Subcutaneous abdominal adipose tissue (tissue), 5 donors: Measurements from ENCODE around the gene AGBL1.
A peak's percentile ranks its signal among the peaks of the same experiment; 100 is the strongest.

ENCODE experiments used
- H3K27ac ChIP-seq: one replicate; pipeline ENCODE4 v1.7.0; 2013; ENCODE audit warnings: low read depth, mild to moderate bottlenecking, inconsistent platforms, low read length, moderate library complexity
- H3K27me3 ChIP-seq, 5 donors: one replicate each; pipeline ENCODE4 v1.7.0; 2013; ENCODE audit warnings: low read length in 5 of 5, inconsistent platforms in 1 of 5; ENCODE audit not compliant: control insufficient read depth in 5 of 5, insufficient read depth in 4 of 5
- H3K36me3 ChIP-seq, 5 donors: one replicate each; pipeline ENCODE4 v1.7.0; 2013; ENCODE audit warnings: low read length in 5 of 5; ENCODE audit not compliant: control insufficient read depth in 5 of 5, insufficient read depth in 5 of 5
- H3K4me1 ChIP-seq, 5 donors: one replicate each; pipeline ENCODE4 v1.7.0; 2013; ENCODE audit warnings: low read length in 5 of 5, mild to moderate bottlenecking in 3 of 5, moderate library complexity in 1 of 5; ENCODE audit not compliant: control insufficient read depth in 5 of 5, insufficient read depth in 5 of 5
- H3K4me3 ChIP-seq, 5 donors: one replicate each; pipeline ENCODE4 v1.7.0; 2013; ENCODE audit warnings: low read length in 5 of 5, low read depth in 1 of 5
- H3K9ac ChIP-seq, 5 donors: one replicate each; pipeline ENCODE4 v1.7.0; 2013; ENCODE audit warnings: low read length in 5 of 5, mild to moderate bottlenecking in 4 of 5, moderate library complexity in 3 of 5
- H3K9me3 ChIP-seq, 5 donors: one replicate each; pipeline ENCODE4 v1.7.0; 2013; ENCODE audit warnings: low read length in 5 of 5; ENCODE audit not compliant: control insufficient read depth in 5 of 5
- donor health status: healthy.
- donor health status: healthy.
- donor health status: healthy.
- donor health status: healthy.
- donor health status: healthy.

Gene AGBL1

DNA sequence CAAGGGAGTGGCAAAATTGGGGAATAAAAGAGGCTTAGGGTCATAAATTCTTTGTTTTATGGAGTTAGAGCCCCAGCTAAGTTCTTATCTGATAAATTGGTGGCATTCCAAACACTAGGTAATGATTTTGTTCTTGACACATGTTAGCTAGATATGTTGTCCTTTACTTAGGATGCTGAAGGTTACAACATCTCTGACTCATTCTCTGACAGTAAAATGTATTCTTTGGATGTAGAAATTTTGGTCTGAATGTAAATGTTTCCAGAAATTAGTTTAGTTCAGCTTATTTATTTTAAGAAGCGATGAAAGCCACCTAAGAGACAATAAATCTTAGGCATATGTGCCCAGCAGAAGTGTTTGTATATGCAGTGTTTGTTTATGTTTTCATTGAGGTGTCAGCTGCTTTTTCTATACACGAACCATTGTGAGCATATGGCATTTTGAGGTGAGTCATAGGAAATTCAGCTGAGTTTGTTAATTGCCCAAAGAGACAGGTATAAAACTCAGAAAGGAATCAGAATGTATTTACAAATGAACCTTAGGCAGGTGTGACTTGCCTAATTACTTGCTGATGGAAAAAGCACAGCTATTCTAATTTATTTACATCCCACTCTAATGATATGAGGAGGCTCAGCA, 247.7 kb downstream of the AGBL1 start:
- H3K9ac ChIP-seq, result no peak overlapping the region

DNA sequence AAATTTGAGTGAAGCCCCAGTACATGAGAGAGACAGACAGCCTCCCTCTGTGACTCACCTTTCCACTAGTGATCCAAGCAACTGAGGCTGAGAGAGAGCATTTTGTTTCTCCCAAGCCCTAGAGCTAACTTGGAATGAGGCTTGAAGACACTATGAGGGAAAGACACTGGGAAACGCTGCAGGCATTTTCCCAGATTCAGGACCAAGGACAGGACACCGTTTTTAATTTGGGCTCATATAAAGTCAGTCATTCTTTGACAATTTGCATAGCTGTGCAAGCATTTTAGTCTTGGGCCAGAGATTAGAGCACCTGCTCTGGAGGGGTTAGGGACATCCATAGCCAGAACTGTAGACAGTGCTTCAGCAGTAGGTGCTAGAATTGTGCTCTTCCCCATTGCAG, 249.0 kb downstream of the AGBL1 start:
- no peak overlapping the region for H3K27ac ChIP-seq
- H3K9ac ChIP-seq, result no peak overlapping the region
- no peaks in the 10 kb centered on the region for H3K36me3 ChIP-seq
- peaks cover 0 to 4% (median 0%) of the 10 kb centered on the region in 5 donors for H3K27me3 ChIP-seq
- no peaks in the 10 kb centered on the region for H3K4me1 ChIP-seq
- H3K9me3 ChIP-seq, result peaks cover 12 to 25% (median 20%) of the 10 kb centered on the region in 5 donors
- H3K4me3 ChIP-seq, result no peak overlapping the region

More for the DNA sequence above, 247.7 kb downstream of the AGBL1 start:
- H3K27ac ChIP-seq, result no peak overlapping the region
- H3K4me3 ChIP-seq, result no peak overlapping the region
- peaks cover 0 to 4% (median 0%) of the 10 kb centered on the region in 5 donors for H3K27me3 ChIP-seq
- H3K4me1 ChIP-seq, result no peaks in the 10 kb centered on the region
- peaks cover 12 to 25% (median 20%) of the 10 kb centered on the region in 5 donors for H3K9me3 ChIP-seq
- H3K36me3 ChIP-seq, result no peaks in the 10 kb centered on the region

DNA sequence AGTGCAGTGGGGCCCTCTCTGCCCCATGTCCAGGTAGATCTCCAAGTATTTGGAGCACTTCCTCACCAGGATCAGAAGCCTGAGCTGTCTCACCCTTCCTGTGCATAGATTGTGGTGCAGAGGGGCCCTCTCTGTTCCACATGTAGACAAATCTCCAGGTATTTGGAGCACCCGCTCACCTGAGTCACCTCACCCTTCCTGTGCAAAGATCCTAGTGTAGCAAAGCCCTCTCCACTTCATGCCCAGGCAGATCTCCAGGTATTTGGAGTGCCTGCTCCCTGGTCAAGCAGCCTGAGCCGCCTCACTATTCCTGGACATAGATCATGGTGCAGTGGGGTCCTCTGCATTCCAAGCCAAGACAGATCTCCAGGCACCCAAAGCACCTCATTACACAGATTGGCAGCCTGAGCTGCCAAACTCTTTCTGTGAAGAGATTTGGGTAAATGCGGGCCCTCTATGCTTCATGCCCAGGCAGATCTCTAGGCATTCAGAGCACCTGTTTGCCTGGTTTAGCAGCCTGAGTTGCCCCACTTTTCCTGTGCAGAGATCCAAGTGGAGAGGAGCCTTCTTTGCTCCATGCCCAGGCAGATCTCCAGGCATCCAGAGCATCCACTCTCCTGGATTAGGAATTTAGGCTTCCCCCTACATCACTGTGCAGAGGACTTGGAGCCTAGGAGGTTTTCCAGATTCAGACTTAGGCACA, 249.8 kb downstream of the AGBL1 start:
- H3K4me1 ChIP-seq, result no peaks in the 10 kb centered on the region
- no peaks in the 10 kb centered on the region for H3K36me3 ChIP-seq
- no peak overlapping the region for H3K27ac ChIP-seq
- peaks cover 0 to 4% (median 0%) of the 10 kb centered on the region in 5 donors for H3K27me3 ChIP-seq
- H3K9ac ChIP-seq, result no peak overlapping the region
- H3K9me3 ChIP-seq, result peaks cover 12 to 25% (median 20%) of the 10 kb centered on the region in 5 donors
- peak overlapping the region in 1 of 5 donors; percentile 25 for H3K4me3 ChIP-seq

DNA sequence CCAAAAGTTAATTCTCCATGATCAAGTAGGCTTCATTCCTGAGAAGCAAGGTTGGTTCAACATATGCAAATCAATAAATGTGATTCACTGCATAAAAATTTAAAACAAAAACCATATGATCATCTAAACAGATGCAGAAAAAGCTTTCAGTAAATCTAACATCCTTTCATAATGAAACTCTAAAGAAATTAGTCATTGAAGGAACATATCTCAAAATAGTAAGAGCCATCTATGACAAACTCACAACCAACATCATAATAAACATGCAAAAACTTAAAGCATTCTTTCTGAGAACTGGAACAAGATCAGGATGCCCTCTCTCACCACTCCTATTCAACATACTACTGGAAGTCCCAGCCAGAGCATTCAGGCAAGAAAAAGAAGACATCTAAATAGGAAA, 254.1 kb downstream of the AGBL1 start:
- H3K4me1 ChIP-seq, result no peaks in the 10 kb centered on the region
- no peak overlapping the region for H3K4me3 ChIP-seq
- H3K9ac ChIP-seq, result no peak overlapping the region
- H3K27ac ChIP-seq, result no peak overlapping the region
- H3K36me3 ChIP-seq, result no peaks in the 10 kb centered on the region
- H3K9me3 ChIP-seq, result peaks cover 11 to 23% (median 19%) of the 10 kb centered on the region in 5 donors
- peaks cover 0 to 4% (median 0%) of the 10 kb centered on the region in 5 donors for H3K27me3 ChIP-seq

DNA sequence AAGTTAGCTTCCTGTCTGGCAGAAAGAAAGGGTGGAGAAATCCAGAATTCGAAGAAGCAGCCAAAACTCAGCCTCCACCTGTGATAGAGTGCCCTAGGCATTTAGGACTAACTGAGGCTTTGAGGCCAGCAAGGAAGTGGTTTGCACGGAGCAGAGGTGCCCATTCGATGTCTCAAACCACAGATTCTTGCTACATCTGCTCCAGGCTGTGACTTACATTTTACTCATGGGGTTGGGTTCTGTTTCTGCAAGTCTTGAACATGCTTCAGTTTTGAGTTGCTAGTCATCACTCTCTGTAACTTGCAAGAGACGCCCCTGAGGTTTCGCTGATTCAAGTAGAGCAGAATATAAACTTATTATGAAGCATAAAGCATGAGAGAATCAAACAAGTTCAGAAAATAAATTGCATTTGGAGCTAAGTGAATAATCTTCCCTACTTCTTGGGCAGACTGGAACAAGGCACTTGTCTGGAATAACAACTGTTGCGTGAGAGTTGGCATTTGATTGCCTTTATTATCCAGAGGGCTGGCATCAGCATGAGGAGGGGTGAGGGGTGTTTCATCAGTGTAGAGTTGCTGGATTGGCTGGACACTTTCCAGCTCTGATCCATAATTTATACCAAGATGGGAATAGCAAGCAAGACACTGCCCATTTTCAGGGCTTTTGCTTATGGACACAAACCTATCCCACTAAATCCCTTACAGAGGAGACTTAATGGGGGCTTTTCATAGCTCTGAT, 256.5 kb downstream of the AGBL1 start:
- Histone ChIP-seq H3K9ac (no peak overlapping the region), H3K27ac (no peak overlapping the region), H3K4me3 (no peak overlapping the region), H3K9me3 (peaks cover 0 to 10% (median 6%) of the 10 kb centered on the region in 5 donors), H3K36me3 (no peaks in the 10 kb centered on the region), H3K27me3 (no peaks in the 10 kb centered on the region), H3K4me1 (no peaks in the 10 kb centered on the region)

DNA sequence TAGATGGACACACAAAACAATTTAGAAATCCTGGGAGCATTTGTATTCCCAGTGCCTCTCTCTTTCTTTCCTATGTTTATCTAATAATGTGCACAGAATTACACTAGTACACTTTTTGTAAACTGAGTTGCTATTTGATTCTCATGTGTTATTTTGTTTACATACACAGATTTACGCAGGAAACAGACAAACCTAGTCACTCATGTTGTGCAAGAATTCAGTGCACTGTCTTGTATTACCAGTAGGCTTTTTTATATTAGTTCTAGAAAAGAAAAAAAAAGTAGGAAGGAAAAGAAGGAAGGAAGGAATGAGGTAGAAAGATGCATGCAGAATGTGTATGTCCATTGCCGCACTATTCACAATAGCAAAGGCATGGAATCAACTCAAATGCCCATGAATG, 257.4 kb downstream of the AGBL1 start:
- no peak overlapping the region for H3K4me3 ChIP-seq
- peaks cover 0 to 5% (median 1%) of the 10 kb centered on the region in 5 donors for H3K9me3 ChIP-seq
- no peaks in the 10 kb centered on the region for H3K36me3 ChIP-seq
- H3K27me3 ChIP-seq, result no peaks in the 10 kb centered on the region
- H3K9ac ChIP-seq, result no peak overlapping the region
- no peak overlapping the region for H3K27ac ChIP-seq
- no peaks in the 10 kb centered on the region for H3K4me1 ChIP-seq

DNA sequence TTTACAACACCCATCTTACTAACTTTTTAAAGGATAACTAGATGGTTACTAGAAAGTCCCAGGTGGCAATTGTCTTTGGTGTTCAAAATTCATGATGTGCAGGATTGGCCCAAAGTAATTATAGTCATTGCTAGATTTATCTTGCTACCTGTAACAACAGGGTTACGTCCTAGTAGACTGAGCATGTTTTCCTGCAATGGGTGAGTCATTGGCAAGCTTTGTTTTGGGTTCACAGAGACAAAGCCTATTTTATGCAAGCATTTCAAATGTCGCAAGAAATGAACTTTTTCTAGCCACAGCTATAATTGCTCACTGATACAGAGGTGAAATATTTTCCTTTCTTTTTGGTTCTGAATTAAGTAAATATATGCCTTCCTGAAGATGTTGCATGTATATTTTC, 267.6 kb downstream of the AGBL1 start:
- Histone ChIP-seq H3K27ac (no peak overlapping the region), H3K4me3 (no peak overlapping the region), H3K4me1 (no peaks in the 10 kb centered on the region)

DNA sequence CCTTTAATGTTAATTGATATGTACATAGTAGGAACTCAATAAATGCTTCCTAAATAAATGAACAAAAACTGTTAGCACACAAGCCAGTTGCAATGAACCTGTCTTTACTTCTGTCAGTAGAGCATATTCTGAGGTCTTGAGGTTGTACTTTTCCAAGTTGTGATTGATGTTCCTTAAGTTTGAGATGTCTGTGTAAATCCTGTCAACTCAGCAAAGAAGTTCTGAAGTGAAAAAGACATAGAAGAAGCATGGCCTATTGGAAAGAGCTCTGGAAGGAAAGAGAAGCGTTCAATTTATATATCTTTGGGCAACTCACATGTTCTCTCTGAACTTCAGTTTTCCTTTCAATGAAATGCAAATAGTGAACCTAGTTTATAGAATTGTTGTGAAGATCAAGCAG, 269.9 kb downstream of the AGBL1 start:
- H3K36me3 ChIP-seq, result no peaks in the 10 kb centered on the region
- no peak overlapping the region for H3K27ac ChIP-seq

More for the DNA sequence above, 267.6 kb downstream of the AGBL1 start:
- H3K36me3 ChIP-seq, result no peaks in the 10 kb centered on the region
- H3K27me3 ChIP-seq, result no peaks in the 10 kb centered on the region
- no peaks in the 10 kb centered on the region for H3K9me3 ChIP-seq
- H3K9ac ChIP-seq, result no peak overlapping the region

DNA sequence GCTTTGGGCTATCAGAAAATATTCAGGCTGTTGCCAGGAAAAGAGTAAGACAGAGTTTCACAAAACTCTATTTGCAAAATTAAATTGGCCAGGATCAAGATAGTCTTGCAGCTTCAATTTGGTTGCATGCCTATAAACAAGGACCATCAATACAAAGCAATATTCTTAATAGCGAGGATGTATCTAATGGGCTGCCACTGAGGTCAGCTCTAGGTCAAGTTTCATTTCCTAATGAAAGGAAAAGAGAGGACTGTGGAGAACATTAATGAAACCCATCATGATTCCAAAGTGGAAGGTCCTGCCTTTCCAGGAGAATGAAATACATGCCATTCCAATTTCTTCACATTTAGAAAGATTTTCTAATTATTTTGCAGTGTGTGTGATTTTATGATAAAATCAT, 273.5 kb downstream of the AGBL1 start:
- Histone ChIP-seq H3K27me3 (no peaks in the 10 kb centered on the region), H3K9me3 (no peaks in the 10 kb centered on the region), H3K9ac (no peak overlapping the region), H3K4me1 (no peaks in the 10 kb centered on the region), H3K36me3 (no peaks in the 10 kb centered on the region), H3K4me3 (no peak overlapping the region), H3K27ac (no peak overlapping the region)

More for the DNA sequence above, 269.9 kb downstream of the AGBL1 start:
- Histone ChIP-seq H3K4me1 (no peaks in the 10 kb centered on the region), H3K4me3 (no peak overlapping the region), H3K9me3 (no peaks in the 10 kb centered on the region), H3K9ac (no peak overlapping the region), H3K27me3 (no peaks in the 10 kb centered on the region)

DNA sequence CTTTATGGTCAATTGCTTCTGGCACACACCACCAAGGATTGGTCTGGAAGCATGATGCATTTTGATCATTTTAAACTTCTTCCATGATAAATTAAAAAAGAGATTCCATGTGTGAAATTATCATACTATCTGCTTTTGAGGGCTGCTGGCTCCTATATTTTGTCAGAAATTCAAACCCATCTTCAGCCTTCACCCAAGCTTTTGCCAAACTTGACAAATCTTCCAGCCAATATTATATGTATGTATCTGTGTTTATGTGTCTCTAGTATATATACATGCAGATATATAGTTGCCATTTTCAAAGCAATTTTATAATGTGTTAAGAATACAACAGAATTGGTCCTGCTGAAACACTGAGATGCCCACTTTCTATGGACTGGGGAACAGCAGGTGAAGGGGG, 275.7 kb downstream of the AGBL1 start:
- Histone ChIP-seq H3K9ac (no peak overlapping the region), H3K4me1 (no peaks in the 10 kb centered on the region), H3K27ac (no peak overlapping the region), H3K27me3 (no peaks in the 10 kb centered on the region), H3K9me3 (no peaks in the 10 kb centered on the region), H3K4me3 (no peak overlapping the region), H3K36me3 (no peaks in the 10 kb centered on the region)
